Neural crest cell (in vitro differentiated cells): Measurements from ENCODE around the gene RABEPK. TPM values are rescaled to one million over a fixed set of nuclear protein-coding genes. Genes with fewer than 3 reads are reported as not detected.
A peak's percentile ranks its signal among the peaks of the same experiment; 100 is the strongest.
"Not testable (repeated sequence)": the region's sequence is repeated elsewhere in the genome, so short reads cannot be mapped to it uniquely, and the experiment has no call there.

Experiments
- DNase-seq: peaks from one replicate; pipeline ENCODE4 v3.0.0; 2021; ENCODE audit warnings: low read depth, mixed read lengths, low spot score
- H3K27ac Mint-ChIP-seq: one replicate; pipeline ENCODE4 v1.8.0; 2021; ENCODE audit warnings: mild to moderate bottlenecking, mixed read lengths; ENCODE audit not compliant: unreplicated experiment
- H3K27me3 Mint-ChIP-seq: 2 replicates; pipeline ENCODE4 v1.8.0; 2021; ENCODE audit warnings: low read depth, mild to moderate bottlenecking, mixed read lengths
- H3K36me3 Mint-ChIP-seq: 2 replicates; pipeline ENCODE4 v1.8.0; 2021; ENCODE audit warnings: low read depth, mild to moderate bottlenecking, mixed read lengths
- H3K4me1 Mint-ChIP-seq: 2 replicates; pipeline ENCODE4 v1.8.0; 2021; ENCODE audit warnings: mixed read lengths
- H3K4me3 Mint-ChIP-seq: one replicate; pipeline ENCODE4 v1.8.0; 2021; ENCODE audit warnings: mild to moderate bottlenecking, mixed read lengths
- H3K9me3 Mint-ChIP-seq: 2 replicates; pipeline ENCODE4 v1.8.0; 2021; ENCODE audit warnings: mixed read lengths
- CTCF ChIP-seq: fragments of 200-600 bp; sonication (generic); conservative IDR thresholded peaks from 2 replicates; pipeline ENCODE4 v1.5.0; 2021; ENCODE audit warnings: antibody characterized with exemption, mild to moderate bottlenecking
- total RNA-seq: library from RNA; stranded (reverse); gene quantifications from 2 replicates; pipeline ENCODE4 v1.2.1, GENCODE V29; 2021

The RABEPK gene
- total RNA-seq, 1 donor from 2014 or later, result 27.5 TPM

- no peak overlapping the region for H3K4me3 Mint-ChIP-seq
- H3K27ac Mint-ChIP-seq, result peak overlapping the region; percentile 94
- TF ChIP-seq CTCF, result no peak
- no peak for DNase-seq
- no peaks in the 10 kb centered on the region for H3K36me3 Mint-ChIP-seq
- H3K9me3 Mint-ChIP-seq, result no peaks in the 10 kb centered on the region
- H3K27me3 Mint-ChIP-seq, result no peaks in the 10 kb centered on the region
- H3K4me1 Mint-ChIP-seq, result no peaks in the 10 kb centered on the region
Observed at GRCh38 chr9:125161284-125161918, 38.9 kb upstream of the RABEPK start.

GRCh38 chr9:125162891-125163290, 37.5 kb upstream of the RABEPK start:
- H3K27ac Mint-ChIP-seq, DNase-seq, H3K4me3 Mint-ChIP-seq, H3K9me3 Mint-ChIP-seq, H3K4me1 Mint-ChIP-seq, H3K27me3 Mint-ChIP-seq, H3K36me3 Mint-ChIP-seq: not testable (repeated sequence)

GRCh38 chr9:125166762-125167161, 33.6 kb upstream of the RABEPK start:
- Mint-ChIP-seq H3K4me1 (no peaks in the 10 kb centered on the region), H3K27me3 (no peaks in the 10 kb centered on the region), H3K27ac (no peak overlapping the region), H3K4me3 (no peak overlapping the region), H3K9me3 (no peaks in the 10 kb centered on the region), H3K36me3 (peaks cover 5% of the 10 kb centered on the region)
- no peak for DNase-seq
- TF ChIP-seq CTCF, result no peak

- TF ChIP-seq CTCF, result no peak
- Mint-ChIP-seq H3K9me3 (no peaks in the 10 kb centered on the region), H3K27ac (no peak overlapping the region), H3K4me1 (no peaks in the 10 kb centered on the region), H3K27me3 (no peaks in the 10 kb centered on the region), H3K4me3 (no peak overlapping the region), H3K36me3 (peaks cover 5% of the 10 kb centered on the region)
- no peak for DNase-seq
Observed at GRCh38 chr9:125169895-125170294, 30.4 kb upstream of the RABEPK start.

- TF ChIP-seq CTCF, result no peak
- no peak overlapping the region for H3K27ac Mint-ChIP-seq
- H3K4me1 Mint-ChIP-seq, result peaks cover 4% of the 10 kb centered on the region
- peaks cover 5% of the 10 kb centered on the region for H3K36me3 Mint-ChIP-seq
- H3K27me3 Mint-ChIP-seq, result no peaks in the 10 kb centered on the region
- H3K4me3 Mint-ChIP-seq, result no peak overlapping the region
- DNase-seq, result no peak
- H3K9me3 Mint-ChIP-seq, result no peaks in the 10 kb centered on the region
Observed at GRCh38 chr9:125172031-125172755, 28.1 kb upstream of the RABEPK start.

GRCh38 chr9:125176636-125177035, 23.7 kb upstream of the RABEPK start:
- Mint-ChIP-seq H3K27me3 (no peaks in the 10 kb centered on the region), H3K36me3 (peaks cover 12% of the 10 kb centered on the region), H3K4me1 (peaks cover 8% of the 10 kb centered on the region), H3K27ac (no peak overlapping the region), H3K9me3 (peaks cover 2% of the 10 kb centered on the region), H3K4me3 (no peak overlapping the region)
- no peak for DNase-seq
- TF ChIP-seq CTCF, result no peak
